OCI-LY1 (cell line): Measurements from ENCODE around the gene ENTPD8.

Source experiments
- CTCF ChIP-seq: fragments of 200-600 bp; sonication (generic), shearing (Covaris generic); IDR thresholded peaks from 2 replicates; pipeline ENCODE4 v1.5.1; 2017; ENCODE audit warnings: mild to moderate bottlenecking, antibody characterized with exemption, low read length, moderate library complexity, mixed read lengths
- EZH2 ChIP-seq: fragments of 200-600 bp; sonication (generic), shearing (Covaris generic); IDR thresholded peaks from 2 replicates; pipeline ENCODE4 v1.8.0; 2017; ENCODE audit warnings: borderline replicate concordance, mixed run types, mild to moderate bottlenecking, antibody characterized with exemption, low read length, moderate library complexity, mixed read lengths

DNA sequence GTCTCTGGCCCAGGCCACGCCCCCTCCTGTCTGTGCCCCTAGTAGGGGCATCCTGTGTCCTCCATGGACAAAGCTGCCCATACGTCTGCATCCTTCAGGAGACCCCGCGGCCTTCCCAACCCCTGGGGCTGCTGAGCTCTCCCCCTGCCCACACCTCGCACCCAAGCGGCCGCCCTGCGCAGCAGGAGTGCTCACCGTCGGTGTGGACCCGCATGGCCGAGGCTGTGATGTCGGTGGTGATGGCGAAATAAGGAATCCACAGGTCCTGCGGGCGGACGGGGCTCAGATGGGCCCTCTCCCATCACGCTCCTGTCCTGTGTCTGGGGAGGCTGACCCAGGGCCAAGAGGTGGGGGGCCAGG lies 22.8 kb upstream of the ENTPD8 start:
- TF ChIP-seq CTCF (no peak), EZH2 (no peak)
